Stromal cell of bone marrow (primary cell): Measurements from ENCODE around the gene DYNC2LI1.

Experiments used
- DNase-seq: peaks from one replicate; pipeline ENCODE4 v3.0.0-alpha.2; 2012; ENCODE audit warnings: low read depth

DYNC2LI1 gene

GRCh38 chr2:43763091-43763490, 10.7 kb upstream of the DYNC2LI1 start:
- no peak for DNase-seq

DNA sequence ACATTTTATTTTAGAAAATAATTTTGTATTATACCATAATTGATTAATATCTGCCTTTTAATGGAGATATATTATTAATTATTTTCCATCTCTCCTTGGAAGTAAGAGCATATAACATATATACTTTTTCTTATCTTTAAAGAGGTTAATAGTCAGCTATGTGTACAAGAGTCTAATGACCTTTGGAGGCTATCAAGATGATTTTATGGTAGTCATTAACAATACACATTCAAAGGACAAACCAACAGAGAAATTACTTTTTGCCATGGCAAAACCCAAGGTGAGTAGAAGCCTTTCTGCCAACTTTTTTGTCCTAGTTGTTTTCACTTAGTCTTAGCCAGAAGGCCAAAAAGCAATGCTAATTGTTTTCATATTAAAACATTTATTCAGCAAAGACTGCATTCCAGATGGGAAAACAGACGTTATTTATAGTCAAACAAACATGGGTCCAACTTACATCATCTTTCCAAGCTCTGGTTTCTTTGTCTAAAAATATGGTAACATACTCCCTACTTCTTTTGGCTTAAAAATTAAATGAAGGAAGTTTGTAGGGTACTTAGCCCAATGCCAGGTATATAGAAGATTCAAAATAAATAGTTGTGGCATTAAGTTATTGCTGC, 9.6 kb upstream of the DYNC2LI1 start:
- no peak for DNase-seq

GRCh38 chr2:43766006-43766405, 7.8 kb upstream of the DYNC2LI1 start:
- no peak for DNase-seq

GRCh38 chr2:43774617-43775016, 778 bp downstream of the DYNC2LI1 start:
- DNase-seq = no peak

DNA sequence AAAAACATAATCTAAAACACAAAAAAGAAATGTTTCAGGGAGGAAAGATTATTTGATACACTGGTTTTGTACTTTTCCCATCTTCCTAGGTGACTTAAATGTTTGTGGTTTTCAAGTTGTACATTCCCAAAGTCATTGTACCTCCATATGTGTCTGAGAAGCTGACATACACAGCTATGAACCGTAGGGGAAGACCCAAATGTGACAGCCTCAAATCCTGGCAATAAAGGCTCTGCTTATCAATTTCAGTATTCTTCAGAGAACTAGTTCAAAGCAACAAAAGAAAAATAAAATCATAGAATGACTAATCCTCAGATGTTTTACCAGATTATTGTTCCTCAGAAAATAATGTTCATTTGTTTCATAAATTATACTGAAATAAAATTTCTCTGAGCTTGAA, 2.5 kb downstream of the DYNC2LI1 start:
- DNase-seq = no peak

- DNase-seq = no peak
Observed at GRCh38 chr2:43777306-43777926, 3.6 kb downstream of the DYNC2LI1 start.

DNA sequence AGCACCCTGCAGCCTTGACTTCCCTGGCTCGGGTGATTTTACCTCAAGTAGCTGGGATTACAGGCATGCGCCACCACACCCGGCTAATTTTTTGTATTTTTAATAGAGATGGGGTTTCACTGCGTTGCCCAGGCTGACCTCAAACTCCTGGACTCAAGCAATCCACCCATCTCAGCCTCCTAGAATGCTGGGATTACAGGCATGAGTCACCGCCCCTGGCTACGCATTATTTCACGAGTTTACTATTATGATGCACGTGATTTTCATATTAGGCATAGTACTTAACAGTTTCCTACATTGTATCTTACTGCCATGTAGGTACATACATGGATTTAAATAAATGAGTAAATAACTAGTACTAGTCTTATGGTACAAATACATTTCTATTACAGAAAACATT, 4.4 kb downstream of the DYNC2LI1 start:
- no peak for DNase-seq

GRCh38 chr2:43787895-43788294, 14.1 kb downstream of the DYNC2LI1 start:
- peak; percentile 37 for DNase-seq

DNA sequence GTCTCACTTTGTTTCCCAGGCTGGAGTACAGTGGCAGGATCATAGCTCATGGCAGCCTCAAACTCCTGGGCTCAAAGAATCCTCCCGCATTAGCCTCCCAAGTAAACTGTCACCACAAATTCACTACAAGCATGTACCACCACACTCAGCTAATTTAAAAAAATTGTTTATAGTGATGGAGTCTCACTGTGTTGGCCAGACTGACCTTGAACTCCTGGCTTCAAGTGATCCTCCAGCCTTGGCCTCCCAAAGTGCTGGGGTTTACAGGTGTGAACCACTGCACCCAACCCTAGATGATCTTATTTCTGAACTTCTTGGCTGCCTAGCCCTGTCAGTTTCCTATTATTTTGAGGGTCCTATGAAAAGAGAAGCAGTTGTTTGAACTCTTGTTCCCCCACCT, 14.8 kb downstream of the DYNC2LI1 start:
- DNase-seq = no peak

- peak; percentile 45 for DNase-seq
Observed at GRCh38 chr2:43790147-43790546, 16.3 kb downstream of the DYNC2LI1 start.

DNA sequence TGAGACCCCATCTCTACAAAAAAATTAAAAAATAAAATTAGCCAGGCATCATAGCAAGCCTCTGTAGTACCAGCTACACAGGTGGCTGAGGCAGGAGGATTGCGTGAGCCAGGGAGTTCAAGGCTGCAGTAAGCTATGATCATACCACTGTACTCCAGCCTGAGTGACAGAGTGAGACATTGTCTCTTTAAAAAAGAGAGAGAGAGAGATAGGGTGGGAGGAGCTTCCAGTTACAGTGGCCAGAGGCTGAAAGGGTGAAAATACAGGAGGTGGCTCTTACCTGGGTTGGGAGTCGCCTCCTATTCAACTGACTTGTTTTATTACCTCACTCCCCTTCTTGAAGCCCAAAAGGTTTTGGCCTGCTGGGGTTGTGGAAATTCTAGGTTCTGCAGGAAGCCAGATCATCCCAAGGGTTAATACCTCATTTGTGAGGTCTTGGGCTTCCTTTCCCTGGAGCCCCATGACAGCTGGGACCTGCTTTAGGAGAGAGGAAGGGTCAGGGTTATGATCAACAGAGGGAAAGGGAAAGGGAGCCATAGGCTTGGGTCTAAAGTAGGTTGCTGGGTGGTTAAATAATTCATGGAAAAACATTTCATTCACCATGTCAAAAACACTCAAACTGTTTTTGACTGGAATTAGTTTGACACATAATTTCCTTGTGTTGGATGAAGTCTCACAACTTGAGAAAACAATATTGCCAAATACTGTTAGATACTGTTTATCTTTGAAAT, 17.4 kb downstream of the DYNC2LI1 start:
- DNase-seq = no peak

DNA sequence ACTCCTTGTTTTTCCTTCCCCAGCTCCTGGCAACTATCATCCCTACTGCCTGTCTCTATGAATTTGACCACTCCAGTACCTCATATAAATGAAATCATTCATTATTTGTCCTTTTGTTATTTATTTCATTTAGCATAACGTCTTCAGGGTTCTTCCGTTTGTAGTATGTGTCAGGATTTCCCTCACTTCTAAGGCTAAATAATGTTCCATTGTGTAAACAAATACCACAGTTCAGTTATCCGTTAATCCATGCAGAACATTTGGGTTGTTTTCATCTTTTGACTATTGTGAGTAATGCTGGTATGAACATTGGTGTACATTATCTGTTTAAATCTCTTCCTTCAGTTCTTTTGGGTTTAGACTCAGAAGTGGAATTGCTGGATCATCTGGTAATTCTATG, 18.8 kb downstream of the DYNC2LI1 start:
- no peak for DNase-seq

- DNase-seq = no peak
Observed at GRCh38 chr2:43794956-43795355, 21.1 kb downstream of the DYNC2LI1 start.

DNA sequence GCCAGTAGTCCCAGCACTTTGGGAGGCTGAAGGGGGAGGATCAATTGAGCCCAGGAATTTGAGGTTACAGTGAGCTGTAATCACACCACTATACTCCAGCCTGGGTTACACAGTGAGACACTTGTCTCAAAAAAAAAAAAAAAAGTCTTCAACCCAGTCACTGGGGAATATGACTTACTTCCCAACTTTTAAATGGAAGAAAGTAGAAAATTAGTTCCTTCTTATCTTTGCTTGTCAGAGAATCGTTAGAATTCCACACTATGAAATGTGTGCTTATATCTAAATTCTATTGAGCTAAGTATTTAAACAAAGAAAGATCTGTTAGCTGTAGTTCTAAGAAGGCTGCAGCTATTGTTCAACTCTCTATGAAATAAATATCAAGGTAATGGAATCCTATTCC, 22.4 kb downstream of the DYNC2LI1 start:
- DNase-seq = no peak

DNA sequence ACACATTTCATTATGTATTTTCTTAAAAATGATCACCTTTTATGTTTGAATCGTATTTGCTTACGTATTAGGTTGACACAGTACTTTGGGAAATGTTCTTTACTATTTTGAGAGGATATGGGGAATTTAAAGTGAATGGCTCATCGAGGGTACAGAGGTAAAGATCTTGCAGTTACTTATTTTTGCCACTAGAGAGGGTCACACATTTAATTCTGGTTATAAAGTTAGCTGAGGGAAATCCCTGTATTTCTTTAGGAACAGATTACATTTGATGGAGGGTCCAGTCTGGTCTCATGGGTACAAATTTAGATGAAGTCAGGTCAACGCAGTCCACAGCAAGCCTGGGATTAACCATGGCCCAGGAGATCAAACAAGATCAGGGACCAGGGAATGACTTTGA, 24.5 kb downstream of the DYNC2LI1 start:
- DNase-seq = no peak

DNA sequence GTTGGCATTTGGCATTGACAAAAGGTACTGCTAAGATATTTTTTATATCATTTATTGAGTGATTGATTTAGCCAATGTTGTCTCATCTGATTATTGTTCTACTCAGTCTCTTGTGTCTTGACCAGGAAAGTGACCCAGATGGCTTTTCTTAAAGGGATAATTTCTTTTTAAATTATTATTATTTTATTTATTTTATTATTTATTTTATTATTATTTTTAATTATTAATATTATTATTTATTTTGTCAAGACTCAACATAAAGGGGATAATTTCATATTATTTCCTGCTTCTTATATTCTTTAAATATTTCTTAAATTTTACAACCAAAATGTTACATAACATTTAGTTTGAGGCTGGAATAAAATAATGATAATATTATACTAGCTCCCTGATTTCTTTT, 27.1 kb downstream of the DYNC2LI1 start:
- no peak for DNase-seq

DNA sequence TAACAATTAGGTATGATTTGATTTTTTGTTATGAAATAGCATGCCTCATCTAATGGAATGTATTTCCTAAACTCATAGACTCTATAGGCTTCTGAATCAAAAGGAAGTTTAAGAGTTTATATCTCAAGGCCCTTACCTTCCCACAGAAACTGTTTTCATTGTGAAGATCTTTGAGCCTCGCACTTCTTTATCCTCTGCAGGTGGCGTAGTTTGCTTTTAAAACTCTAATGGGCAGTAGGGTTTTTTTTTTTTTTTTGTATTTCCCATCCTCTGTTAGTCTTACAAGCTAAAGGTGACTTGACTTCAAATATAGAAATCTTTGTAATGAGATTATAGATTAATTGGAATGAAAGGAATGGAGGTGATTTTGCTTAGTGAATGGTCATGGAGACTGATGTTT, 28.3 kb downstream of the DYNC2LI1 start:
- DNase-seq = no peak

DNA sequence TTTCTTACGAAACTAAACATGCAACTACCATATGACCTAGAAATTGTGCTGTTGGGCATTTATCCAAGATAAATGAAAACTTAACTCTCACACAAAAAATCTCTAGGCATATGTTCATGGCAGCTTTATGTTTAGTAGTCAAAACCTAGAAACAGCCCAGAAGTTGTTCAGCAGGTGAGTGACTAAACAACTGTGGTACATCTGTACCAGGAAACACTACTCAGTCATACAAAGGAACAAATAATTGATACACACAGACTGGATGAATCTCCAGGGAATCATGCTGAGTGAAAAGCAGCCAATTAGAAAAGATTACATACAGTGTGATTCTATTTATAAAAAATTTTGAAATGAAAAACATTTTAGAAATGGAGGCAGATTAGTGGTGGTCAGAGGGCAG, 29.3 kb downstream of the DYNC2LI1 start:
- no peak for DNase-seq

- no peak for DNase-seq
Observed at GRCh38 chr2:43806719-43807031, 32.8 kb downstream of the DYNC2LI1 start.

- no peak for DNase-seq
Observed at GRCh38 chr2:43810452-43810851, 36.6 kb downstream of the DYNC2LI1 start.

- DNase-seq = no peak
Observed at GRCh38 chr2:43810888-43811287, 37.0 kb downstream of the DYNC2LI1 start.

DNA sequence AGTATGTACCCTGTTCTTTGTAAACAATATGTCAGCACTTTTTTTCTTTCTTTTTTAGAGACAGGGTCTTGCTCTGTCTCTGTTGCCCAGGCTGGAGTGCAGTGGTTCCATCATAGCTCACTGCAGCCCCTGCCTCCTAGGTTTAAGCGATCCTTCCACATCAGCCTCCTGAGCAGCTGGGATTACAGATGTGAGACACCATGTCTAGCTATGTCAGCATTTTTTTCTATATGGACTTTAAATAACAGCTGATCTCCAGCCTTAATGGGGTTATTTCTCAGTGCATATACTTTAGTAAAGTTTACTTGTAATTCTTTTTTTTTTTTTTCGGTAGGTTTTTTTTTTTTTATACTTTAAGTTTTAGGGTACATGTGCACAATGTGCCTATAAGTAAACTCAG, 38.2 kb downstream of the DYNC2LI1 start:
- DNase-seq = no peak

DNA sequence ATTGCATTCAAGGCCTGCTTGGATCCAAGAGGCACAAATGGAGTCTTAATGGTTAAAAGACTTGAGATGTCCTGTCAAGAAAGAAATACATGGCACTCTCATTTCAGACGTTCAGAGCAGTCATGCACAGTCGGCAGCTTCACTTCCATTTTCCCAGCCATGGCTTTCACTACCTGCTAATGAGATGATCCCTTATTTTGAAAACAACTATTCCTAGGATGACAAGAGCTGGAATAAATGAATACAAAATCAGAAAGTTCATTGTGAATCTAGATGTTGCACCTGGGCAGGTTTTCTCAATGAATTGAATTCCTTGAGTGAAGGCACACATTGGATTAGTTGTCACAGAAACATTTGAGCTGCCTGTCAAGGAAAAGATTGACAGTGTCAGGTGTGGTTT, 39.1 kb downstream of the DYNC2LI1 start:
- no peak for DNase-seq

- DNase-seq = no peak
Observed at GRCh38 chr2:43814711-43815110, 40.9 kb downstream of the DYNC2LI1 start.
